ENCODE measurements around the gene KCNH2. TPM values are rescaled to one million over a fixed set of nuclear protein-coding genes. Genes with fewer than 3 reads are reported as not detected.

KCNH2 gene
- total and polyA plus RNA-seq, 2 of the 8 experiments (the other 6 are each of a cell fraction or from before 2014, with no cell fraction given): 8.0 to 15.0 TPM

DNA sequence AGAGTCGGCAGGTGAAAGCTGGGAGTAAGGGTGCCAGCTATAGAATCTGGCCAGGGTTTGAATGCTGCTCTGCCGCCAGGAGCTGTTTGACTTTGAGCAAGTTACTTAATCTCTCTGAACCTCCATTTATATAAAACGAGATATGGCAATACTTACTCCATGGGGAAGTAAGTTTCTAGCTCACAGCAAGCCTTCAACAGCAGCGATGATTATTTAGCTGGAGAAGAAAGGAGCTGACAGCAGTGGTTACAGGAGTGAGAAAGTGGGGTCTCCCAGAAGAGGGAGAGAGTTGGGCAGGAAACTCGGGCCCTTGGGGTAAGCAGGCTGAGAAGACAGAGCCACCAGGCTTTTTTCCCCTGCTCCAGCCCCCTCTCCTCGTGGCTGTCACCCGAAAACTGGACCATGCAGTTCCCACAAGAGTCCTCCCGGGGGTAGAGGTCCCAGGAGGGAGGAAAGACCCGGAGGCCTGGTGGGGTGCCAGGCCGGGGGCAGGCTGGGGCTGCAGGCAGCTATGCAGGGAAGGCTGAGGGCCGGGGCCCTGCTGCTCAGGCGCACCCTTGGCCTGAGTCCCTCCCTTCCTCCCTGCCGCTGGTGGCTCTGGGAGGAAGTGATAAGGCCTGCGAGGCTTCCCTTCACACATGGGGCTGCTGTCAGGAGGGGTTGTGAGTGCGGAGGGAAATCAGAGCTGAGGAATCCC, 16.2 kb upstream of the KCNH2 start:
- no peaks in the 10 kb centered on the region for H4K20me1 ChIP-seq (replicated peaks in 1 of 2; ENCODE audit: control insufficient read depth in 1 of 2, insufficient read depth in 2 of 2, low read length in 2 of 2)
- H3K9me3 ChIP-seq (ENCODE audit: insufficient read depth in 2 of 2, low read depth in 1 of 2, low read length in 1 of 2): no peaks in the 10 kb centered on the region
- peaks cover 4 to 23% (median 14%) of the 10 kb centered on the region in 4 experiments for H3K4me1 ChIP-seq (replicated peaks in 1 of 4; ENCODE audit: control insufficient read depth in 3 of 4, insufficient read depth in 4 of 4, low read length in 3 of 4)
- H3K56ac ChIP-seq (replicated peaks; ENCODE audit: insufficient read length, low read depth, low read length): no peak overlapping the region
- FAIRE-seq: no peak
- no peak overlapping the region for H3K9ac ChIP-seq (replicated peaks in 1 of 4; ENCODE audit: extremely low read depth in 1 of 4, low read depth in 3 of 4, low read length in 3 of 4)
- H2BK20ac ChIP-seq (ENCODE audit: low read length): peak overlapping the region; percentile 80; the same call in 1 of the 2 replicates
- H4K8ac ChIP-seq (ENCODE audit: extremely low read depth, insufficient read depth, low read length): no peak overlapping the region; the same call in 1 of the 2 replicates
- H3K27ac ChIP-seq (ENCODE audit: low read depth, low read length): no peak overlapping the region
- H3K23ac ChIP-seq (ENCODE audit: insufficient read length): no peak overlapping the region
- H3K79me2 ChIP-seq (ENCODE audit: control insufficient read depth in 1 of 2, insufficient read depth in 2 of 2, low read length in 2 of 2): no peaks in the 10 kb centered on the region
- no peak overlapping the region for H2BK12ac ChIP-seq (ENCODE audit: low read depth, low read length)
- H2BK5ac ChIP-seq (ENCODE audit: low read depth, low read length): peak overlapping the region; percentile 52; the same call in 1 of the 2 replicates
- H3K23me2 ChIP-seq (ENCODE audit: low read depth, low read length): no peaks in the 10 kb centered on the region
- WGBS, 2 experiments (ENCODE audit: extremely low coverage in 1 of 2, insufficient coverage in 1 of 2, insufficient read length in 1 of 2, insufficient replicate concordance in 2 of 2, low coverage in 1 of 2, low lambda C conversion rate in 2 of 2, missing lambda C conversion rate in 1 of 2): 91% methylated on average over 10 of the region's 15 CpGs; no CpG with 5 or more reads in 1 of the 2 experiments
- no peak overlapping the region for H3K18ac ChIP-seq (ENCODE audit: extremely low read depth, low read length)
- POLR2A ChIA-PET (ENCODE audit: partially characterized antibody): interaction anchor here (0.6 to 2.0 kb wide), 5 partner anchors 10 to 25 kb away, joined by 3 to 9 read pairs (median 3); no protein-coding TSS in a partner anchor
- H3K79me1 ChIP-seq (ENCODE audit: low read depth, low read length): no peaks in the 10 kb centered on the region
- no peak overlapping the region for H4K5ac ChIP-seq (ENCODE audit: insufficient read length, low read depth, low read length)
- peak overlapping the region; percentile 49 for H4K91ac ChIP-seq (replicated peaks; ENCODE audit: insufficient read length, low read length)
- no peaks in the 10 kb centered on the region for H3K36me3 ChIP-seq (ENCODE audit: control insufficient read depth in 2 of 4, insufficient read depth in 4 of 4, low read length in 3 of 4)
- no peaks in the 10 kb centered on the region for H3K27me3 ChIP-seq (replicated peaks in 1 of 4; ENCODE audit: control insufficient read depth in 3 of 4, extremely low read depth in 1 of 4, insufficient read depth in 3 of 4, low read length in 3 of 4)
- no peak overlapping the region for H3K4me2 ChIP-seq (ENCODE audit: insufficient read depth in 1 of 2, low read depth in 2 of 2, low read length in 2 of 2)
- DNase-seq (ENCODE audit: low read depth in 1 of 2, low spot score in 2 of 2): no peak
- no peak overlapping the region for H2AK5ac ChIP-seq (ENCODE audit: low read depth, low read length)
- H3K4me3 ChIP-seq (ENCODE audit: extremely low read depth in 1 of 4, insufficient read depth in 2 of 4, low read depth in 3 of 4, low read length in 4 of 4): no peak overlapping the region
- no peak overlapping the region for H3K14ac ChIP-seq (ENCODE audit: insufficient read length)
- H2BK120ac ChIP-seq (replicated peaks; ENCODE audit: low read depth, low read length): no peak overlapping the region
- no peak overlapping the region for H2AFZ ChIP-seq (ENCODE audit: low read length)
- CTCF ChIA-PET (ENCODE audit: partially characterized antibody): interaction anchor here (0.6 to 7.6 kb wide), 14 partner anchors 8 to 767 kb away, joined by 3 to 142 read pairs (median 6); no protein-coding TSS in a partner anchor
- no peak overlapping the region for H3K4ac ChIP-seq (replicated peaks; ENCODE audit: insufficient read length, low read depth, low read length)
- H2BK15ac ChIP-seq (ENCODE audit: low read length): 0 out of 2 replicates have a peak overlapping the region, but pooled peaks have one; percentile 18
- TF ChIP-seq, protein P1, sequence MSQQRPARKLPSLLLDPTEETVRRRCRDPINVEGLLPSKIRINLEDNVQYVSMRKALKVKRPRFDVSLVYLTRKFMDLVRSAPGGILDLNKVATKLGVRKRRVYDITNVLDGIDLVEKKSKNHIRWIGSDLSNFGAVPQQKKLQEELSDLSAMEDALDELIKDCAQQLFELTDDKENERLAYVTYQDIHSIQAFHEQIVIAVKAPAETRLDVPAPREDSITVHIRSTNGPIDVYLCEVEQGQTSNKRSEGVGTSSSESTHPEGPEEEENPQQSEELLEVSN (IDR thresholded peaks at IDR 0.05): no peak
- no peak for TF ChIP-seq SP4 (IDR thresholded peaks at IDR 0.05; ENCODE audit: low read length)
- no peak for TF ChIP-seq KDM1A (IDR thresholded peaks at IDR 0.05; ENCODE audit: borderline replicate concordance, low read length)
- TF ChIP-seq KDM5A (IDR thresholded peaks at IDR 0.05; ENCODE audit: low read length): no peak
- TF ChIP-seq RNF2 (IDR thresholded peaks at IDR 0.05; ENCODE audit: borderline replicate concordance, low read depth, low read length, missing control alignments, poor library complexity, severe bottlenecking): no peak
- TF ChIP-seq GTF2F1 (IDR thresholded peaks at IDR 0.05; ENCODE audit: borderline replicate concordance, low read depth, low read length): no peak
- no peak for TF ChIP-seq SAP30 (IDR thresholded peaks at IDR 0.05; ENCODE audit: insufficient read depth, insufficient replicate concordance, low read length)
- TF ChIP-seq EP300 (IDR thresholded peaks at IDR 0.05; ENCODE audit: borderline replicate concordance in 1 of 2, low read depth in 2 of 2, low read length in 2 of 2): no peak
- no peak for TF ChIP-seq JUN (IDR thresholded peaks at IDR 0.05; ENCODE audit: low read depth, low read length)
- no peak for TF ChIP-seq JUND (IDR thresholded peaks at IDR 0.05; ENCODE audit: low read length)
- TF ChIP-seq YY1 (IDR thresholded peaks at IDR 0.05; ENCODE audit: low read depth, low read length): no peak

Data from H1 (cell line).